GM12892 (cell line): ENCODE results near the gene GFY.
A peak's percentile ranks its signal among the peaks of the same experiment; 100 is the strongest.
"Not testable (repeated sequence)": the region's sequence is repeated elsewhere in the genome, so short reads cannot be mapped to it uniquely, and the experiment has no call there.

Experiments used
- DNase-seq: peaks from one replicate; pipeline ENCODE4 v3.0.0; 2011; ENCODE audit not compliant: insufficient read length
- FAIRE-seq: peaks from 2 replicates; lab custom pipeline; 2011; peaks lifted over from hg19 to GRCh38; lab: Jason Lieb, UNC
- POLR2A ChIP-seq: IDR thresholded peaks from 2 replicates; pipeline ENCODE4 v1.6.1; 2011; ENCODE audit warnings: low read depth, low read length, control low read depth
- POLR2AphosphoS5 ChIP-seq: IDR thresholded peaks from 2 replicates; pipeline ENCODE4 v1.6.1; 2011; ENCODE audit warnings: low read depth, low read length, control low read depth
- TAF1 ChIP-seq: IDR thresholded peaks from 2 replicates; pipeline ENCODE4 v1.6.1; 2011; ENCODE audit warnings: low read depth, mild to moderate bottlenecking, control low read depth, low read length, borderline replicate concordance

GFY gene

DNA sequence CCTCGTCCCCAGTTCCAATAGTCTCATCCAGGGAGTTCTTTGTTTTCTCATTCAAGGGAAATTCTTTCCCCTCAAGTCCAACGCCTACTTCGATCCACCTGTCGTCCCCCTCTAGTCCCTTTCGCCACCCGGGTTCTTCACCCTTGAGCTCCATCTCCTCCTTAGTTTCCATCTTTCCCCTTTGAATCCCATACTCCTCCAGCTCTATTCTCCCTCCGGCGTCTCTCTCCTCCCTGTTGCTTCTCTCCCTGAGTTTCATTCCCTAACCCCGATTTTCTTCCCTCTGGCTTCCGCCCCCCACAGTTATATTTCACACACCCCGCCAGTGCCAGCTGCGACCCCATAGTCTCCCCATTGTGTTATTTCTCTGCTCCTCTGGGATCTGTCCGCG is 16.8 kb downstream of the GFY start:
- FAIRE-seq, result no peak
- TF ChIP-seq POLR2A (no peak), POLR2AphosphoS5 (no peak), TAF1 (no peak)

DNA sequence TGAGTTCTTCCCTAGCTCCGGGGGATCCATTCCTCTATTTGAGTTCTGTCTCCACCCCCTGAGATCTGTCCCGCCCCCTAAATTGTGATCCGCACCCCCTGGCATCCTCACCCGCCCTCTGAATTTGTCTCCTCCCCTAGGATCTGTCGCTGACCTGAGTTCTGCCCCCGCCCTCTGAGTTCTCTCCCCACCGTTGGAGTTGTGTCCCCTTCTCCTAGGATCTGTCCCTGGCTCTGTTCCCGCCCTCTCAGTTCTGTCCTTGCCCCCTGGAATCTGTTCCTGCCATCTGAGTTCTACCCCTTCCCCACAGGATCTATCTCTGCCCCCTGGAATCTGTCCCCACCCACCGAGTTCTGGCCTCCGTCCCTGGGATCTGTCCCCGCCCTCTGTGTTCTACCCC is 17.2 kb downstream of the GFY start:
- DNase-seq, result no peak

More for the DNA sequence above, 16.8 kb downstream of the GFY start:
- no peak for DNase-seq

DNA sequence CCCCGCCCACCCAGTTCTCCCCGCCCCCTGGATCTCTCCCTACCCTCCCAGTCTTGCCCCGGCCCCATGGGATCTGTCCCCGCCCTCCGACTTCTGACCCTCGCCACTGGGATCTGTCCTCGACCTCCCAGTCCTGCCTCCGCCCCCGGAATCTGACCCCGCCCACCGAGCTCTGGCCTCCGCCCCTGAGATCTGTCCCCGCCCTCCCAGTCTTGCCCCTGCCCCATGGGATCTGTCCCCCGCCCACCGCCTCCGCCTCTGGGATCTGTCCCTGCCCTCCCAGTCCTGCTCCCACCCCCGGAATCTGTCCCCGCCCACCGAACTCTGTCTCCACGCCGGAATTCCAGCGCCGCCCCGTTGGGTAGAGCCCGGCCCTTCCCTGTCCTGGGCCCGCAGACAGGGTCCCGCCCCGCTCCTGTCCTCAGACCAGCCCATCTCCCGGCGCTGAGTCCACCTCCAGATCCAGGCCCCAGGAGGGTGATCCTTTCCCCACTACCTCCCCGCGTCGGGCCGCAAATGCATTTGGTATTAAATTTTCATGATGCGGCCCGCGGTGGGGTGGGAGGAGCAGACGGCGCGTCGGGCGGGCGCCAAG is 17.7 kb downstream of the GFY start:
- FAIRE-seq (peak; percentile 77), DNase-seq (peak; percentile 71)
- TF ChIP-seq POLR2A (no peak), TAF1 (no peak), POLR2AphosphoS5 (no peak)

More for the DNA sequence above, 17.2 kb downstream of the GFY start:
- no peak for TF ChIP-seq POLR2AphosphoS5
- TF ChIP-seq TAF1, result no peak
- no peak for TF ChIP-seq POLR2A
- no peak for FAIRE-seq

DNA sequence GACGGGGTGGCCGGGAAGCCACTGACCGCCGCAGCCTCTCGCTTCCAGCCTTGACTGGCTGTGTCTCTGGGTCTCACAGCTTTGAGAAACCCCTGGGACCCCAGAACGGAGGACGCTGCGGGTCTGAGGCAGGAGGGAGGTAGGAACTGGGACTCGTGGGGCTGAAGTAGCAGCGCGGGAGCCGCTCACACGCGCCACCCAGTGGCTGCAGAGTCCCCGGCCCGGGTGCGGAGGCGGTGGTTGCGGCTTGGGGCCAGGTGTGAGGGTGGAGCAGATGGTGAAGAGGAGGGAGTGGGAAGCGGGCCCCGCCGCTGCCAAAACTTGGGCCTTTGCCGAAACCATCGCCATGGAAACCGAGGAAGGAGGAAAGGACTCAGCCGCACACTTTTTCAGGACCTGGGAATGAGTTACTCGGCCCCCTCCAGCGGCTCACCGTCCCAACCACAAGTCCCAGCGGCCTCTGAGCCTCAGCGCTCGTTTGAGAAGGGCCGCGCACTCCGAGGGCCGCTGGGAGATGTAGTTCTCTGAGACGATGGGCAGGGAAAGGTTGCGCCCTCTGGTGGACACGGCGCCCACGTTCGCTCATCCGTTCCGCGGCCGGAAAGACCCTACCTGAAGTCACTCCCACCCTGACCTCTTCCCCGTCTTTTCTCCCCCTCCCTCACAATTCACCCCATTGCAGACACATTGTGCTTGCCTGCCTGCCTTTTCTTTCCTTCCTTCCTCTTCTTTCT is 18.3 kb downstream of the GFY start:
- no peak for TF ChIP-seq POLR2AphosphoS5
- no peak for TF ChIP-seq POLR2A
- no peak for TF ChIP-seq TAF1
- DNase-seq (peak; percentile 97), FAIRE-seq (peak; percentile 97)

DNA sequence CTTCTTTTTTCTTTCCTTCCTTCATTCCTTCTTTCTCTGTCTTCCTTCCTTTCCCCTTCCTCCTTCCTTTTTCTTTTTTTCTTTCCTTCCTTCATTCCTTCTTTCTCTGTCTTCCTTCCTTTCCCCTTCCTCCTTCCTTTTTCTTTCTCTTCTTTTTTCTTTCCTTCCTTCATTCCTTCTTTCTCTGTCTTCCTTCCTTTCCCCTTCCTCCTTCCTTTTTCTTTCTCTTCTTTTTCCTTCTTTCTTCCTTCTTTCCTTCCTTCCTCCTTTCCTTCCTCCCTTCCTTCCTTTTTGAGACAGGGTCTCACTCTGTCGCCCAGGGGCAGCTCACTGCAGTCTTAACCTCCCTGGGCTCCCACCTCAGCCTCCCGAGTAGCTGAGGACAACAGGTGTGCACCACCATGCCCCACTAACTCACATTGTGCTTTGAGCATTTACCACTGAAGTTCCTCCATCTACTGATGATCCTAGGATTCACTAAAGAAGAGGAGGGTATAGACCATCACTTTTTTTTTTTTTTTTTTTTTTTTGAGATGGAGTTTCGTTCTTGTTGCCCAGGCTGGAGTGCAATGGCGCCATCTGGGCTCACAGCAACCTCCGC is 19.0 kb downstream of the GFY start:
- FAIRE-seq, DNase-seq: not testable (repeated sequence)

DNA sequence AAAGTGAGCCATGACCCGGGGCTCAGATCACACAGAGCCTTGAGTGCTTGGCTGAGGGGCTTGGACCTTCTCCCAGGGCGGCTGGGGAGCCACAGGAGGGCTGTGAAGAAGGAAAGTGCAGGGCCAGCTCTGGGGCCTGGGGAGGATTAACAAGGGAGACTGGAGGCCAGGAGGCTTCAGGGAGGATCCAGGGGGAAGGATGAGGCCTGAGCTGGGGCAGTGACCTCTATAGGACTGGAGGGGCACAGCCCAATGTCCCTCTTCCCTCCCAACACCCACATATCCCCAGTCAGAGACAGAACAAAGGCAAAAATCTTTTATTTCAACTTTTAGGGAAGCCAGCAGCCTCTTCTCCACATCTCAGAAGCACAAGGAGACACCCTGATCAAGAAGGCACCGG is 20.8 kb downstream of the GFY start:
- no peak for FAIRE-seq
- TF ChIP-seq TAF1 (no peak), POLR2A (no peak), POLR2AphosphoS5 (no peak)
- no peak for DNase-seq

DNA sequence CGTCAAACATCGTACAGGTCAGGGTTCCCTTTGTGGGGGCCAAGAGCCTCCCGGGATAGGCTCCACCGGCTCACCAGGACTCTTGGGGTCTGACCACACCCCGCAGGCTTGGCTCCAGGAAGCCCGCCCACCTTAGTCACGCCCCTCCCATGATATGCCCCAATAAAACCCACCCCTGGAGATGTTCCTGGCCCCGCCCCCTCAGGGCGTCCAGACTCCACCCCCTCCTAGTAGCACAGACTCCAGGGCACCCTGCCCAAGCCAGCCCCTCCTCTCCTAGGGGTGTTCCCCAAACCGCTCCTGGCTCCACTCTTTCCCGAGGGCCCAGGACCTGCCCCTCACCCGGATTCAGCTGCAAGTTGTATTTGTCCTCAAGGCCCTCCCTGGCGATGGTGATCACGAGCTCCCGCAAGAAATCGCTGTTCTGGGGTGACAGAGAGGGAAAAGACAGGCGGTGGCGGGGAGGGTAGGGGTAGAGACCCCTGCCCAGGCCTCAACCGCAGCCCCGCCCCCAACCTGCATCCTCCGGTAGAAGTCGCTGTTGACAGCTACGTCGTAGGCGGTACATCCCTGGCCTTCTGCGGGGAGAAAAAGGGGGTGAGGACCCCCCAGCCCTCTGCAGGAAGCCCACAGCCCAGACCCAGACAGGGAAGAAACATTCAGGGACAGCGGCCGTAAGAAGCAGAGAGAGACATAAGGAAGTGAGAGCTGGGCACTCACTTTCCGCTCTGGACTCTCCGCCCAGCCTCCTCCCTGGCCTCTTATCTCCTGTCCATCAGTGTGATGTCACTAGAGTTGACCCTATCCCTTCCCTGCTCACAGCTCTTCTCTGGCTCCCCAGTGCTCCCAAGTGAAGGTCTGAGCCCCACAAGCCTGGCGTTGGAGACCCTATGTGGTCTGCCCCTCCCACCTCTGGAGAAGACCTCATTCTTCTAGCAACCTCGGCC is 22.6 kb downstream of the GFY start:
- no peak for TF ChIP-seq POLR2A
- no peak for TF ChIP-seq POLR2AphosphoS5
- no peak for TF ChIP-seq TAF1
- DNase-seq (no peak), FAIRE-seq (no peak)

DNA sequence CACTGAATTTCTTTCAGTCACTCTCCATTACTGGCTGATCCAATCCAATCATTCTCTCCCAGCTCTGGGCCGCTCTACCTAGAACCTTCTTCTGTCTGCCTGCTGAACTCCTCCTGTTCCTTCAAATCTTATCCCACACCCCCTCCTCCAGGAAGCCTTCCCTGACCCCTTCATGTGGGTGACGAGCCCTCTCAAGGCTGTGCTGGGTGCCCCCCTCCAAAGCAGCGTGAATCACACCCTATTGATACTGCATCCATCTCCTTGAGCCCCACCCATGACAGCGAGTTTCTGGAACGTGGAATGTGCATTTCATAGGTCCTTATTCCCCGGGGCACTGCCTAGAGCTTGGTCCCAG is 23.2 kb downstream of the GFY start:
- TF ChIP-seq TAF1, result no peak
- TF ChIP-seq POLR2A, result no peak
- no peak for TF ChIP-seq POLR2AphosphoS5
- FAIRE-seq (no peak), DNase-seq (no peak)

DNA sequence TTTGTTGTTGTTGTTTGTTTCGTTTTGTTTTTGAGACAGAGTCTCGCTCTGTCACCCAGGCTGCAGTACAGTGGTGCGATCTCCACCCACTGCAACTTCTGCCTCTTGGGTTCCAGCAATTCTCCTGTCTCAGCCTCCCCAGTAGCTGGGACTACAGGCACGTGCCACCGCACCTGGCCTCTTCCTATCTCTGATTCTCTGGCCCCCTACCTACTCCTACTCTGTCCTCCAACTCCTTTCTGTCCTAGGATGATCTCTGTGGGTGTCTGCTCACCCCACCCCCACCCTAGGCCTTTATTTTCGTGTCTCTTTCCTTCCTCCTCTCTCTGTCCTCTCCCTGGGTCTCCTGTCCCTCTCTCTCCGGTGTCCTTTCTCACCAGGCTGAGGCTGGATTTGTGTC is 25.2 kb downstream of the GFY start:
- no peak for TF ChIP-seq TAF1
- TF ChIP-seq POLR2A, result no peak
- no peak for TF ChIP-seq POLR2AphosphoS5
- no peak for FAIRE-seq

DNA sequence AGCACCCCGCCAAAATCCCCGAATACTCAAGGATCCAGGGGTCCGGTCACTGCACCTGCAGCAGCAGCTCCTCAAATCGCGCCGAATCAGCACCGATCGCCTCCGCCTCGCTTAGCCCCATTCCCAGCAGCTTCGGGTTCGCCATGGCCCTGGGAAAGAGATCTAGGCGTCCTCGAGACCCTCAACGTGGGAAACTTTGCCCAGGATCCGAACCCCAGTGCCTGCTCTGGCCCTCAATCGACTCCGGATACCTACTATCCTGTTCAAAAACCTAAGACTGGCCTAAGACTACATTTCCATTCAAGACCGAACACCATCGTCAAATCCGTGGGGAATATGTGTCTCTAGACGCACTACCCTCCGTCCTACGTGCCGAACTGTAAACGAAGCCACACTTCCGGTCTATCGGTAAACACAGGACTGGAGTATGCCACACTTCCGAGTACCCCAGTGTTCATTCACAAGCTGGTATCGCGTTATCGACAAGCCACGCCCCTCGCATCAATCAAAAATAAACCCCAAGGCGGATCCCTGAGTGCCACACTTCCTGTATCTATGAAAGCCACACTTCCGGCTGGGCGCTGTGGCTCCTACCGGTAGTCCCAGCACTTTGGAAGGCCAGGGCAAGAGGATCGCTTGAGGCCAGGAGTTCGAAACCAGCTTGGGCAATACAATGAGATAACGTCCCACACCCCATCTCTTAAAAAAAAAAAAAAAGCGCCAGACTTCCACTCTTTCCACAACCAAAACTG is 26.4 kb downstream of the GFY start, which contains the start of gene PIH1D1:
PIH1D1 (minus strand) TSS at position 385 of the 752 bp plus-strand sequence; CDS start at position 145, 240 bp downstream.
- DNase-seq, result peak; percentile 80
- peak; percentile 96 for FAIRE-seq

More for the DNA sequence above, 25.2 kb downstream of the GFY start:
- no peak for DNase-seq

DNA sequence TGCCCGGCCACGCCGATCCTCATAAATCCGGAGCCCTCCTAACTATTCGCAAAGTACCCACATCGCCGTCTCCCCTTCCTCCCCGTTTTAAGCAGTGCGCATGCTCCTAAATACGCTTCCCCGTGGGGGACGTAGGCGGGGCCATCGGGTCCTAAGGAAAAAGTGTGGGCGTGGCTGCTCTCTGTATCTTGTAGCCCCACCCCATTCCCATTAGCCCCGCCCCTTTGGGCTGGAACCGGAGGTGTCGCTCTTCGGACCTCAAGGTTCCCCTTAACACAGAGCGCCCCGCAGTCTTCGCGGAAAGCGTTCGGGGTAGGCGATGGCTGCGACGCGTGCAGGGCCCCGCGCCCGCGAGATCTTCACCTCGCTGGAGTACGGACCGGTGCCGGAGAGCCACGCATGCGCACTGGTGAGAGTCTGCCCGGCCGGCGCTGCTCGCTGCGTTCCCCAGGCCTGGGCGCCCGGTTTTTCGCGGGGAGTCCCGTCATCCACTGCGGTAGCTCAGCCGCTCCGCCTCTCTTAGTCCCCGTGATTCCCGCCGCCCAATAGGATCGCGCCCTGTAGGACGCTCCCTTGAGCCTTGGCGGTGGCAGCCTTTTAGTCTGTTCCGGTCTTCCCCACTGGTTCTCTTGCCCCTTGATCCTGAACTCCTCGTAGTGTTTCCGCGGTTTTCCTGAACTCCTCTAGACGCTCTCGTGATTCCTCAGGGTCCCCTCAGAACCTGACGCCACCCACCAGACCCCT is 28.0 kb downstream of the GFY start, which contains the start of gene ALDH16A1:
ALDH16A1 (plus strand) TSS at position 213 of the 744 bp plus-strand sequence; CDS start at position 320, 107 bp downstream.
- peak; percentile 97 for DNase-seq
- TF ChIP-seq TAF1 (peak; percentile 83), POLR2AphosphoS5 (peak; percentile 98), POLR2A (peak; percentile 96)
- FAIRE-seq, result peak; percentile 90

More for the DNA sequence above, 26.4 kb downstream of the GFY start, which contains the start of gene PIH1D1:
- TF ChIP-seq POLR2AphosphoS5 (peak; percentile 83), POLR2A (peak; percentile 68), TAF1 (peak; percentile 35; the same call in 1 of the 2 replicates)
